SH-SY5Y (cell line): Measurements from ENCODE around the gene TRIM66.

ENCODE experiments used
- GATA2 ChIP-seq: IDR thresholded peaks from 2 replicates; pipeline ENCODE4 v1.6.1; 2011; ENCODE audit warnings: mild to moderate bottlenecking, low read depth, low read length
- GATA3 ChIP-seq: IDR thresholded peaks from 2 replicates; pipeline ENCODE4 v1.6.1; 2011; ENCODE audit warnings: low read depth, mild to moderate bottlenecking, low read length, moderate library complexity

DNA sequence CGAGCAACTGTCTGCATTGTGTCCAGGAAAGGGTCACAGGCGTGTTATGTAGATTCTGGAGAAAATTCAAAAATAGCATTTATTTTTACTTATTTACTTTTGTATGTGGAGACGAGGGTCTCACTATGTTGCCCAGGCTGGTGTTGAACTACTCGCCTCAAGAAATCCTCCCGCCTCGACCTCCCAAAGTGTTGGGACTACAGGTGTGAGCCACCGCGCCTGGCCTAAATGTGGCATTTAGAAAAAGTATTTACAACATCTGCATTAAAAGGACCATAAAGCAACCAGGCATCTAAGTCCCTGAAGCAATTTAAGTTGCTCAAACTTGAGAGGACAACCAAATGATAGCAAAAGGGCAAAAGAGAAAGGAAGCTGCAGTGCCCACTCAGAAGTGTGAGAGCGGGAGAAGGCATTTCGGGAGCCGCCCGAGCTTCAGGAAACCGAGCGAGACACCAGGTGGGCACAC, 595 bp downstream of the TRIM66 start:
- TF ChIP-seq GATA2 (no peak), GATA3 (no peak)
